GM21723 (cell line): ENCODE results near the gene SYS1.
"Not testable (repeated sequence)": the region's sequence is repeated elsewhere in the genome, so short reads cannot be mapped to it uniquely, and the experiment has no call there.

Experiments
- ATAC-seq: cut with Tn5 transposase; IDR thresholded peaks from one replicate; pipeline ENCODE4 v1.9.1; 2021; ENCODE audit warnings: mild to moderate bottlenecking, moderate library complexity; ENCODE audit not compliant: unreplicated experiment

Gene SYS1

GRCh38 chr20:45339799-45340198 lies 23.2 kb upstream of the SYS1 start:
- no peak for ATAC-seq

- ATAC-seq = no peak
These were observed 22.6 kb upstream of the SYS1 start for GRCh38 chr20:45340236-45340847.

- ATAC-seq = no peak
These were observed 22.0 kb upstream of the SYS1 start for GRCh38 chr20:45340951-45341350.

- no peak for ATAC-seq
These were observed 21.4 kb upstream of the SYS1 start for GRCh38 chr20:45341579-45341938.

- no peak for ATAC-seq
These were observed 20.8 kb upstream of the SYS1 start for GRCh38 chr20:45341939-45342854.

- ATAC-seq = no peak
These were observed 20.0 kb upstream of the SYS1 start for GRCh38 chr20:45342855-45343531.

GRCh38 chr20:45343532-45344167 lies 19.3 kb upstream of the SYS1 start:
- ATAC-seq = no peak

- ATAC-seq = no peak
These were observed 18.6 kb upstream of the SYS1 start for GRCh38 chr20:45344168-45344860.

- no peak for ATAC-seq
These were observed 17.6 kb upstream of the SYS1 start for GRCh38 chr20:45345104-45345936.

- ATAC-seq = no peak
These were observed 16.7 kb upstream of the SYS1 start for GRCh38 chr20:45346291-45346718.

- ATAC-seq = no peak
These were observed 16.1 kb upstream of the SYS1 start for GRCh38 chr20:45346851-45347250.

- ATAC-seq = no peak
These were observed 15.5 kb upstream of the SYS1 start for GRCh38 chr20:45347297-45347935.

- no peak for ATAC-seq
These were observed 14.8 kb upstream of the SYS1 start, which contains the start of gene SDC4 for GRCh38 chr20:45347936-45348778. Gene SDC4 (minus strand): TSS chr20:45348424. CDS start chr20:45348384, 40 bp downstream.

- ATAC-seq = no peak
These were observed 12.7 kb upstream of the SYS1 start for GRCh38 chr20:45350217-45350616.

- ATAC-seq = not testable (repeated sequence)
These were observed 12.2 kb upstream of the SYS1 start for GRCh38 chr20:45350795-45351194.

- no peak for ATAC-seq
These were observed 10.2 kb upstream of the SYS1 start for GRCh38 chr20:45352729-45353128.

GRCh38 chr20:45353746-45354145 lies 9.2 kb upstream of the SYS1 start:
- no peak for ATAC-seq
